Mucosa of descending colon (tissue), 3 donors: ENCODE measurements around the gene SLC6A15. TPM values are rescaled to one million over a fixed set of nuclear protein-coding genes. Genes with fewer than 3 reads are reported as not detected.

Source experiments
- ATAC-seq: fragments of 200-7000 bp; cut with Tn5 transposase; one replicate; pipeline ENCODE4 v1.9.1; 2020; ENCODE audit warnings: mild to moderate bottlenecking, moderate library complexity
- DNase-seq, 3 donors: peaks; one replicate each; pipeline ENCODE4 v3.0.0-alpha.2; 2020
- H3K36me3 ChIP-seq: fragments of 200-600 bp; one replicate; pipeline ENCODE4 v1.8.0; 2021; ENCODE audit warnings: low read depth, mild to moderate bottlenecking
- H3K4me1 ChIP-seq: fragments of 200-600 bp; one replicate; pipeline ENCODE4 v1.8.0; 2021; ENCODE audit warnings: low read depth, mild to moderate bottlenecking
- H3K4me3 ChIP-seq: fragments of 200-600 bp; one replicate; pipeline ENCODE4 v1.8.0; 2021; ENCODE audit warnings: mild to moderate bottlenecking
- H3K9me3 ChIP-seq: fragments of 200-600 bp; one replicate; pipeline ENCODE4 v1.8.0; 2021; ENCODE audit warnings: mild to moderate bottlenecking
- CTCF ChIP-seq: fragments of 200-600 bp; IDR thresholded peaks from one replicate; pipeline ENCODE4 v1.8.0; 2022; ENCODE audit warnings: antibody characterized with exemption, mild to moderate bottlenecking
- intact Hi-C, 2 donors: fragments of 100-400 bp; cut with DNase I in 1 of 2; cut with micrococcal nuclease in 1 of 2; formaldehyde crosslinking; loops; one replicate each; pipeline versions ENCODE4 v1.11.0 to v1.11.1; 2022; cut with DNase I, micrococcal nuclease
- total RNA-seq, 3 donors: library from RNA; stranded (reverse); fragmentation: NEBNext Ultra II Directional in 2 of 3; extraction: Animal tissue kit (Norgen Biotek cat#: 25700) in 2 of 3; gene quantifications; one replicate each; pipeline versions ENCODE4 v1.2.1 to v1.2.4, GENCODE V29; 2021 to 2023
- donor health status: DM: no; HTN: no; CAD: no; lungs with moderate emphysema.
- donor health status: DM: no; HTN: no; CAD: no.
- donor health status: DM: no; HTN: yes; CAD: no.

SLC6A15 gene
- total RNA-seq, 3 donors from 2014 or later = 0.17 to 3.1 (median 0.51) TPM

- ATAC-seq (no peak), DNase-seq (no peak)
- TF ChIP-seq CTCF = no peak
- Histone ChIP-seq H3K4me1 (no peaks in the 10 kb centered on the region), H3K4me3 (no peak overlapping the region), H3K36me3 (no peaks in the 10 kb centered on the region), H3K9me3 (no peaks in the 10 kb centered on the region)
- intact Hi-C loops = no loop called here
Observed at GRCh38 chr12:84840356-84840755, 72.2 kb downstream of the SLC6A15 start.

- Histone ChIP-seq H3K4me1 (no peaks in the 10 kb centered on the region), H3K4me3 (no peak overlapping the region), H3K9me3 (no peaks in the 10 kb centered on the region), H3K36me3 (no peaks in the 10 kb centered on the region)
- intact Hi-C loops = no loop called here
- TF ChIP-seq CTCF = no peak
- ATAC-seq = no peak
- DNase-seq = no peak
Observed at GRCh38 chr12:84826925-84827324, 85.7 kb downstream of the SLC6A15 start.

- no peaks in the 10 kb centered on the region for H3K9me3 ChIP-seq
- H3K4me3 ChIP-seq = no peak overlapping the region
- H3K4me1 ChIP-seq = no peaks in the 10 kb centered on the region
- ATAC-seq (no peak), DNase-seq (no peak)
- intact Hi-C loops = no loop called here
- no peak for TF ChIP-seq CTCF
- no peaks in the 10 kb centered on the region for H3K36me3 ChIP-seq
Observed at GRCh38 chr12:84825149-84825548, 87.5 kb downstream of the SLC6A15 start.

- intact Hi-C loops = no loop called here
- Histone ChIP-seq H3K9me3 (no peaks in the 10 kb centered on the region), H3K4me3 (no peak overlapping the region), H3K36me3 (no peaks in the 10 kb centered on the region), H3K4me1 (no peaks in the 10 kb centered on the region)
- DNase-seq (no peak), ATAC-seq (no peak)
- no peak for TF ChIP-seq CTCF
Observed at GRCh38 chr12:84822525-84822924, 90.1 kb downstream of the SLC6A15 start.

- DNase-seq (no peak), ATAC-seq (no peak)
- Histone ChIP-seq H3K4me1 (no peaks in the 10 kb centered on the region), H3K4me3 (no peak overlapping the region), H3K9me3 (no peaks in the 10 kb centered on the region), H3K36me3 (no peaks in the 10 kb centered on the region)
- intact Hi-C loops = no loop called here
- no peak for TF ChIP-seq CTCF
Observed at GRCh38 chr12:84816916-84817695, 95.5 kb downstream of the SLC6A15 start.
